ENCODE measurements around the gene SLAIN1. TPM values are rescaled to one million over a fixed set of nuclear protein-coding genes. Genes with fewer than 3 reads are reported as not detected.

The SLAIN1 gene
- total RNA-seq, 4 donors from 2014 or later = 10.3 to 20.9 (median 15.4) TPM

- no peak overlapping the region for H3K4me3 ChIP-seq
- no peaks in the 10 kb centered on the region for H3K36me3 ChIP-seq
- H3K27me3 ChIP-seq = no peaks in the 10 kb centered on the region
- H3K4me1 ChIP-seq = no peaks in the 10 kb centered on the region
- no peaks in the 10 kb centered on the region for H3K9me3 ChIP-seq
- TF ChIP-seq POLR2A (IDR thresholded peaks at IDR 0.05) (no peak), CTCF (IDR thresholded peaks at IDR 0.05) (no peak)
- DNase-seq = no peak
- intact Hi-C loops (cut with DNase I; ENCODE audit: low total_unique reads) = no loop called here
- no peak overlapping the region for H3K27ac ChIP-seq
Observed at GRCh38 chr13:77724092-77724491, 26.6 kb downstream of the SLAIN1 start.

GRCh38 chr13:77725071-77725470 is 27.6 kb downstream of the SLAIN1 start:
- intact Hi-C loops (cut with DNase I; ENCODE audit: low total_unique reads) = no loop called here
- DNase-seq = no peak
- H3K9me3 ChIP-seq = no peaks in the 10 kb centered on the region
- no peak overlapping the region for H3K27ac ChIP-seq
- no peak for TF ChIP-seq CTCF (IDR thresholded peaks at IDR 0.05)
- TF ChIP-seq POLR2A (IDR thresholded peaks at IDR 0.05) = no peak
- no peaks in the 10 kb centered on the region for H3K27me3 ChIP-seq
- no peaks in the 10 kb centered on the region for H3K36me3 ChIP-seq
- H3K4me3 ChIP-seq = no peak overlapping the region
- H3K4me1 ChIP-seq = no peaks in the 10 kb centered on the region

- TF ChIP-seq POLR2A (IDR thresholded peaks at IDR 0.05) (no peak), CTCF (IDR thresholded peaks at IDR 0.05) (no peak)
- DNase-seq = no peak
- no peak overlapping the region for H3K4me3 ChIP-seq
- H3K27ac ChIP-seq = no peak overlapping the region
- intact Hi-C loops (cut with DNase I; ENCODE audit: low total_unique reads) = no loop called here
- H3K4me1 ChIP-seq = no peaks in the 10 kb centered on the region
- H3K36me3 ChIP-seq = no peaks in the 10 kb centered on the region
- no peaks in the 10 kb centered on the region for H3K9me3 ChIP-seq
- no peaks in the 10 kb centered on the region for H3K27me3 ChIP-seq
Observed at GRCh38 chr13:77728265-77729125, 31.0 kb downstream of the SLAIN1 start.

- Histone ChIP-seq H3K9me3 (no peaks in the 10 kb centered on the region), H3K27ac (no peak overlapping the region), H3K4me1 (no peaks in the 10 kb centered on the region), H3K4me3 (no peak overlapping the region), H3K27me3 (no peaks in the 10 kb centered on the region), H3K36me3 (no peaks in the 10 kb centered on the region)
- no peak for DNase-seq
- intact Hi-C loops (cut with DNase I; ENCODE audit: low total_unique reads) = no loop called here
- TF ChIP-seq POLR2A (IDR thresholded peaks at IDR 0.05) = no peak
- no peak for TF ChIP-seq CTCF (IDR thresholded peaks at IDR 0.05)
Observed at GRCh38 chr13:77729502-77730221, 32.2 kb downstream of the SLAIN1 start.

- TF ChIP-seq CTCF (IDR thresholded peaks at IDR 0.05) = no peak
- TF ChIP-seq POLR2A (IDR thresholded peaks at IDR 0.05) = no peak
- Histone ChIP-seq H3K9me3 (no peaks in the 10 kb centered on the region), H3K4me1 (no peaks in the 10 kb centered on the region), H3K36me3 (no peaks in the 10 kb centered on the region), H3K27me3 (no peaks in the 10 kb centered on the region), H3K4me3 (no peak overlapping the region), H3K27ac (no peak overlapping the region)
- DNase-seq = no peak
- intact Hi-C loops (cut with DNase I; ENCODE audit: low total_unique reads) = no loop called here
Observed at GRCh38 chr13:77730572-77730971, 33.1 kb downstream of the SLAIN1 start.
